ENCODE measurements around the gene PCID2.

Gene PCID2

DNA sequence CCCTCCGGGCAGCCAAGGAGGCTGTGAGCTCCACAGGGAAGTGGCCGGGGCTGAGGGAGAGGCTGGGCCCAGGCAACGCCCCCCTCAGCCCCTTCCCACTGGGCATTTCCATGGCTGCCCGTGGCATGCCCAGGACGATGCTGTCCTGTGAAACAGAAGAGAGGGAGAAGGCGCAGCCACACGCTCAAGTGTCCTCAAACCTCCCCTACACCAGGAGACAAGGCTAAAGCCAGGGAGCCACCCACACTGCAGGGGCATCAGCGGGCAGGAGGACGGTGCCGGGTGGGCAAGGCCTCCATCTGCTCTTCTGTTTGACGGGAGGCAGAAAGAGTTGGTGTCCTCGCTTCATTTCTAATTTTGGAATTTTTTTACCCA, 64.2 kb downstream of the PCID2 start:
- H3K36me3 ChIP-seq (ENCODE audit: low read length) = no peaks in the 10 kb centered on the region

GRCh38 chr13:113143466-113144254, 64.8 kb downstream of the PCID2 start:
- Histone ChIP-seq H3K79me2 (ENCODE audit: insufficient read depth, low read length) (no peaks in the 10 kb centered on the region), H2AFZ (ENCODE audit: low read depth, low read length, severe bottlenecking) (no peak overlapping the region), H3K9ac (ENCODE audit: low read length) (no peak overlapping the region), H3F3A (ENCODE audit: insufficient read depth) (no peaks in the 10 kb centered on the region), H3K36me3 (ENCODE audit: low read length) (no peaks in the 10 kb centered on the region), H3K9me3 (ENCODE audit: insufficient read depth, low read length) (no peaks in the 10 kb centered on the region), H3K4me3 (ENCODE audit: insufficient read depth, low read length, poor library complexity, severe bottlenecking) (no peak overlapping the region), H3K4me2 (ENCODE audit: low read depth, low read length, poor library complexity, severe bottlenecking) (no peak overlapping the region), H3K27me3 (ENCODE audit: low read length) (no peaks in the 10 kb centered on the region), H3K27ac (ENCODE audit: low read depth, low read length) (no peak overlapping the region), H4K20me1 (ENCODE audit: low read depth, low read length) (no peaks in the 10 kb centered on the region), H3K9me2 (replicated peaks; ENCODE audit: insufficient read depth, low read length) (no peaks in the 10 kb centered on the region)
- no peak for TF ChIP-seq EZH2phosphoT487 (conservative IDR thresholded peaks at IDR 0.05; ENCODE audit: low read length)
- TF ChIP-seq, protein P1, sequence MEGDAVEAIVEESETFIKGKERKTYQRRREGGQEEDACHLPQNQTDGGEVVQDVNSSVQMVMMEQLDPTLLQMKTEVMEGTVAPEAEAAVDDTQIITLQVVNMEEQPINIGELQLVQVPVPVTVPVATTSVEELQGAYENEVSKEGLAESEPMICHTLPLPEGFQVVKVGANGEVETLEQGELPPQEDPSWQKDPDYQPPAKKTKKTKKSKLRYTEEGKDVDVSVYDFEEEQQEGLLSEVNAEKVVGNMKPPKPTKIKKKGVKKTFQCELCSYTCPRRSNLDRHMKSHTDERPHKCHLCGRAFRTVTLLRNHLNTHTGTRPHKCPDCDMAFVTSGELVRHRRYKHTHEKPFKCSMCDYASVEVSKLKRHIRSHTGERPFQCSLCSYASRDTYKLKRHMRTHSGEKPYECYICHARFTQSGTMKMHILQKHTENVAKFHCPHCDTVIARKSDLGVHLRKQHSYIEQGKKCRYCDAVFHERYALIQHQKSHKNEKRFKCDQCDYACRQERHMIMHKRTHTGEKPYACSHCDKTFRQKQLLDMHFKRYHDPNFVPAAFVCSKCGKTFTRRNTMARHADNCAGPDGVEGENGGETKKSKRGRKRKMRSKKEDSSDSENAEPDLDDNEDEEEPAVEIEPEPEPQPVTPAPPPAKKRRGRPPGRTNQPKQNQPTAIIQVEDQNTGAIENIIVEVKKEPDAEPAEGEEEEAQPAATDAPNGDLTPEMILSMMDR (IDR thresholded peaks at IDR 0.05; ENCODE audit: insufficient read depth, low read length, poor library complexity, severe bottlenecking) = no peak

More for the DNA sequence above, 64.2 kb downstream of the PCID2 start:
- Histone ChIP-seq H3K9me3 (ENCODE audit: insufficient read depth, low read length) (no peaks in the 10 kb centered on the region), H3K4me2 (ENCODE audit: low read depth, low read length, poor library complexity, severe bottlenecking) (no peak overlapping the region), H3K9me2 (replicated peaks; ENCODE audit: insufficient read depth, low read length) (no peaks in the 10 kb centered on the region), H2AFZ (ENCODE audit: low read depth, low read length, severe bottlenecking) (no peak overlapping the region), H3F3A (ENCODE audit: insufficient read depth) (no peaks in the 10 kb centered on the region), H4K20me1 (ENCODE audit: low read depth, low read length) (no peaks in the 10 kb centered on the region), H3K27ac (ENCODE audit: low read depth, low read length) (no peak overlapping the region), H3K4me3 (ENCODE audit: insufficient read depth, low read length, poor library complexity, severe bottlenecking) (no peak overlapping the region), H3K9ac (ENCODE audit: low read length) (no peak overlapping the region), H3K27me3 (ENCODE audit: low read length) (no peaks in the 10 kb centered on the region), H3K79me2 (ENCODE audit: insufficient read depth, low read length) (no peaks in the 10 kb centered on the region)
- TF ChIP-seq, protein P1 (IDR thresholded peaks at IDR 0.05; ENCODE audit: insufficient read depth, low read length, poor library complexity, severe bottlenecking) = no peak
- TF ChIP-seq EZH2phosphoT487 (conservative IDR thresholded peaks at IDR 0.05; ENCODE audit: low read length) = no peak

GRCh38 chr13:113142876-113143275, 65.6 kb downstream of the PCID2 start:
- no peak overlapping the region for H2AFZ ChIP-seq (ENCODE audit: low read depth, low read length, severe bottlenecking)
- no peak overlapping the region for H3K4me2 ChIP-seq (ENCODE audit: low read depth, low read length, poor library complexity, severe bottlenecking)
- no peak overlapping the region for H3K4me3 ChIP-seq (ENCODE audit: insufficient read depth, low read length, poor library complexity, severe bottlenecking)
- H3K27ac ChIP-seq (ENCODE audit: low read depth, low read length) = no peak overlapping the region
- no peaks in the 10 kb centered on the region for H3K27me3 ChIP-seq (ENCODE audit: low read length)
- H3K79me2 ChIP-seq (ENCODE audit: insufficient read depth, low read length) = no peaks in the 10 kb centered on the region
- H3K9ac ChIP-seq (ENCODE audit: low read length) = no peak overlapping the region
- H3K36me3 ChIP-seq (ENCODE audit: low read length) = no peaks in the 10 kb centered on the region
- H3K9me3 ChIP-seq (ENCODE audit: insufficient read depth, low read length) = no peaks in the 10 kb centered on the region
- no peaks in the 10 kb centered on the region for H3F3A ChIP-seq (ENCODE audit: insufficient read depth)
- H4K20me1 ChIP-seq (ENCODE audit: low read depth, low read length) = no peaks in the 10 kb centered on the region
- TF ChIP-seq, protein P1 (IDR thresholded peaks at IDR 0.05; ENCODE audit: insufficient read depth, low read length, poor library complexity, severe bottlenecking) = no peak
- TF ChIP-seq EZH2phosphoT487 (conservative IDR thresholded peaks at IDR 0.05; ENCODE audit: low read length) = no peak
- no peaks in the 10 kb centered on the region for H3K9me2 ChIP-seq (replicated peaks; ENCODE audit: insufficient read depth, low read length)
